ENCODE results near the gene B2M. TPM values are rescaled to one million over a fixed set of nuclear protein-coding genes. Genes with fewer than 3 reads are reported as not detected.

B2M gene
- total and polyA plus RNA-seq, 2 of the 8 experiments (the other 6 are each of a cell fraction or from before 2014, with no cell fraction given), result 78.9 to 907 TPM

DNA sequence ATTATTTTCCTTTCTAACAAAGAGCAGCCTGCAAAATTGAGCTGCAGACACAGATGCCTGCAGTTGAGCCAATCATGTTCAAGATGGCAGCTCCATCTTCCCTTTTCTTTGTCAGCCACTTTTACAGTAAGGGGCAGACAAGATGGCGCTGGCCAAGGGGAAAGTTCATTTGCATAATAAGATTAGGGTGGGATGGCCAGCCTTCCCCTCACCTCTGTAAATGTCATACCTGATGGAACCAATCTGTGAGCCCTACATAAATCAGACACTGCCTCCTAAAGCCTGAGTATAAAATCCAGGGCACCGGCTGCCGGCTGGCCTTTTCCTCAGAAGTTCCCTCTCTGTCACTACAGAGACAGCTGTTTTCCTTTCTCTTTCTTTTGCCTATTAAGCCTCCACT lies 16.0 kb upstream of the B2M start:
- Histone ChIP-seq H3K56ac (replicated peaks; ENCODE audit: insufficient read length, low read depth, low read length) (no peak overlapping the region), H4K8ac (ENCODE audit: extremely low read depth, insufficient read depth, low read length) (no peak overlapping the region), H3K4me1 (replicated peaks in 1 of 4; ENCODE audit: control insufficient read depth in 3 of 4, insufficient read depth in 4 of 4, low read length in 3 of 4) (no peaks in the 10 kb centered on the region), H3K4ac (replicated peaks; ENCODE audit: insufficient read length, low read depth, low read length) (no peak overlapping the region), H3K9me3 (ENCODE audit: insufficient read depth in 2 of 2, low read depth in 1 of 2, low read length in 1 of 2) (no peaks in the 10 kb centered on the region), H3K23me2 (ENCODE audit: low read depth, low read length) (no peaks in the 10 kb centered on the region), H4K5ac (ENCODE audit: insufficient read length, low read depth, low read length) (no peak overlapping the region), H3K79me1 (ENCODE audit: low read depth, low read length) (no peaks in the 10 kb centered on the region), H3K18ac (ENCODE audit: extremely low read depth, low read length) (no peak overlapping the region), H2BK5ac (ENCODE audit: low read depth, low read length) (no peak overlapping the region), H4K91ac (replicated peaks; ENCODE audit: insufficient read length, low read length) (no peak overlapping the region), H3K79me2 (ENCODE audit: control insufficient read depth in 1 of 2, insufficient read depth in 2 of 2, low read length in 2 of 2) (no peaks in the 10 kb centered on the region), H2BK15ac (ENCODE audit: low read length) (no peak overlapping the region), H3K4me3 (ENCODE audit: extremely low read depth in 1 of 4, insufficient read depth in 2 of 4, low read depth in 3 of 4, low read length in 4 of 4) (no peak overlapping the region), H3K23ac (ENCODE audit: insufficient read length) (no peak overlapping the region), H3K14ac (ENCODE audit: insufficient read length) (no peak overlapping the region), H2BK12ac (ENCODE audit: low read depth, low read length) (no peak overlapping the region), H2AK5ac (ENCODE audit: low read depth, low read length) (no peak overlapping the region), H2BK20ac (ENCODE audit: low read length) (no peak overlapping the region), H3K36me3 (ENCODE audit: control insufficient read depth in 2 of 4, insufficient read depth in 4 of 4, low read length in 3 of 4) (no peaks in the 10 kb centered on the region), H3K9ac (replicated peaks in 1 of 4; ENCODE audit: extremely low read depth in 1 of 4, low read depth in 3 of 4, low read length in 3 of 4) (no peak overlapping the region), H4K20me1 (replicated peaks in 1 of 2; ENCODE audit: control insufficient read depth in 1 of 2, insufficient read depth in 2 of 2, low read length in 2 of 2) (no peaks in the 10 kb centered on the region), H3K4me2 (ENCODE audit: insufficient read depth in 1 of 2, low read depth in 2 of 2, low read length in 2 of 2) (no peak overlapping the region), H3K27ac (ENCODE audit: low read depth, low read length) (no peak overlapping the region), H3K27me3 (replicated peaks in 1 of 4; ENCODE audit: control insufficient read depth in 3 of 4, extremely low read depth in 1 of 4, insufficient read depth in 3 of 4, low read length in 3 of 4) (no peaks in the 10 kb centered on the region), H2AFZ (ENCODE audit: low read length) (0 out of 2 replicates have a peak overlapping the region, but pooled peaks have one; percentile 21), H2BK120ac (replicated peaks; ENCODE audit: low read depth, low read length) (no peak overlapping the region)
- POLR2A ChIA-PET (ENCODE audit: partially characterized antibody), result interaction anchor here (0.6 to 1.5 kb wide), 3 partner anchors 32 to 508 kb away, joined by 3 to 4 read pairs (median 4); no protein-coding TSS in a partner anchor
- DNase-seq (ENCODE audit: low read depth in 1 of 2, low spot score in 2 of 2), result no peak
- CTCF ChIA-PET (ENCODE audit: partially characterized antibody), result interaction anchor here (0.6 to 1.2 kb wide), 4 partner anchors 14 to 342 kb away, joined by 3 to 4 read pairs (median 4); partner anchors contain the start of gene TRIM69
- FAIRE-seq, result no peak
- WGBS, 2 experiments (ENCODE audit: extremely low coverage in 1 of 2, insufficient coverage in 1 of 2, insufficient read length in 1 of 2, insufficient replicate concordance in 2 of 2, low coverage in 1 of 2, low lambda C conversion rate in 2 of 2, missing lambda C conversion rate in 1 of 2), result 96% methylated on average over 3 of the region's 3 CpGs; no CpG with 5 or more reads in 1 of the 2 experiments
- TF ChIP-seq SIRT6 (IDR thresholded peaks at IDR 0.05; ENCODE audit: low read length), result no peak
- no peak for TF ChIP-seq NRF1 (IDR thresholded peaks at IDR 0.05; ENCODE audit: low read depth, low read length)
- TF ChIP-seq ZNF274 (IDR thresholded peaks at IDR 0.05; ENCODE audit: borderline replicate concordance, extremely low read depth, low read length), result no peak
- no peak for TF ChIP-seq JUN (IDR thresholded peaks at IDR 0.05; ENCODE audit: low read depth, low read length)
- no peak for TF ChIP-seq HDAC2 (IDR thresholded peaks at IDR 0.05; ENCODE audit: borderline replicate concordance in 1 of 2, low read depth in 2 of 2, low read length in 2 of 2)
- no peak for TF ChIP-seq SAP30 (IDR thresholded peaks at IDR 0.05; ENCODE audit: insufficient read depth, insufficient replicate concordance, low read length)
- TF ChIP-seq EZH2 (IDR thresholded peaks at IDR 0.05; ENCODE audit: low read depth, low read length, severe bottlenecking), result no peak
- no peak for TF ChIP-seq MAX (IDR thresholded peaks at IDR 0.05)
- no peak for TF ChIP-seq KDM5A (IDR thresholded peaks at IDR 0.05; ENCODE audit: low read length)
- no peak for TF ChIP-seq RNF2 (IDR thresholded peaks at IDR 0.05; ENCODE audit: borderline replicate concordance, low read depth, low read length, missing control alignments, poor library complexity, severe bottlenecking)
- TF ChIP-seq SUZ12 (IDR thresholded peaks at IDR 0.05; ENCODE audit: low read length), result no peak
- no peak for TF ChIP-seq POLR2AphosphoS5 (IDR thresholded peaks at IDR 0.05; ENCODE audit: low read depth, low read length)
- TF ChIP-seq RXRA (IDR thresholded peaks at IDR 0.05; ENCODE audit: insufficient read depth, low read depth, low read length), result no peak

All from H1 (cell line).